Small intestine (tissue), 7 donors: ENCODE results near the gene SPPL2B. TPM values are rescaled to one million over a fixed set of nuclear protein-coding genes. Genes with fewer than 3 reads are reported as not detected.

ENCODE experiments used
- DNase-seq, 2 donors: peaks; one replicate each; pipeline versions ENCODE4 v3.0.0 to v3.0.0-alpha.2; 2013
- FAIRE-seq: peaks from 2 replicates; lab custom pipeline; 2012; peaks lifted over from hg19 to GRCh38; lab: Jason Lieb, UNC
- H3K27ac ChIP-seq, 3 donors: one replicate each; pipeline ENCODE4 v1.5.1; 2013; ENCODE audit warnings: low read length in 2 of 3, mild to moderate bottlenecking in 2 of 3, control low read depth in 1 of 3, inconsistent platforms in 1 of 3, low read depth in 1 of 3, moderate library complexity in 1 of 3
- H3K27me3 ChIP-seq, 3 donors: one replicate each; pipeline ENCODE4 v1.6.1; 2013; ENCODE audit warnings: low read length in 3 of 3, inconsistent platforms in 1 of 3; ENCODE audit not compliant: control insufficient read depth in 3 of 3, insufficient read depth in 3 of 3
- H3K36me3 ChIP-seq, 3 donors: one replicate each; pipeline ENCODE4 v1.6.1; 2013; ENCODE audit warnings: low read length in 3 of 3, inconsistent platforms in 1 of 3, low read depth in 1 of 3, mild to moderate bottlenecking in 1 of 3, moderate library complexity in 1 of 3; ENCODE audit not compliant: control insufficient read depth in 3 of 3, insufficient read depth in 2 of 3
- H3K4me1 ChIP-seq, 3 donors: one replicate each; pipeline ENCODE4 v1.6.1; 2013; ENCODE audit warnings: low read length in 2 of 3, inconsistent platforms in 1 of 3, low read depth in 1 of 3, mild to moderate bottlenecking in 1 of 3, moderate library complexity in 1 of 3; ENCODE audit not compliant: control insufficient read depth in 3 of 3, insufficient read depth in 2 of 3
- H3K4me3 ChIP-seq, 3 donors: one replicate each; pipeline ENCODE4 v1.5.1; 2013; ENCODE audit warnings: low read length in 3 of 3, control low read depth in 1 of 3, inconsistent platforms in 1 of 3, low read depth in 1 of 3, mild to moderate bottlenecking in 1 of 3, moderate library complexity in 1 of 3
- H3K9me3 ChIP-seq, 2 donors: one replicate each; pipeline ENCODE4 v1.6.1; 2013; ENCODE audit warnings: low read depth in 1 of 2, low read length in 1 of 2; ENCODE audit not compliant: control insufficient read depth in 2 of 2, insufficient read depth in 1 of 2
- WGBS, 3 donors: extraction: QIAGEN DNeasy Blood & Tissue Kit; methylation state at CpG; one replicate each; pipeline ENCODE4 v1.1.7; 2013; 5-methylcytosine and 5-hydroxymethylcytosine counted together
- polyA plus RNA-seq, 4 donors: library from polyadenylated mRNA; stranded (reverse) in 3 of 4; unstranded in 1 of 4; fragments of 200-250 nt in 3 of 4; fragments of 120-200 nt in 1 of 4; gene quantifications; one replicate each; pipeline versions ENCODE4 v1.2.1 to v1.2.3, GENCODE V29; 2013
- donor health status: healthy with polysubstance abuse.
- donor health status: control.
- donor health status: control.
- donor health status: Bipolar disorder and iron deficiency.
- donor health status: healthy.

The SPPL2B gene
- polyA plus RNA-seq, 4 donors, result 69.3 to 109 (median 78.2) TPM

DNA sequence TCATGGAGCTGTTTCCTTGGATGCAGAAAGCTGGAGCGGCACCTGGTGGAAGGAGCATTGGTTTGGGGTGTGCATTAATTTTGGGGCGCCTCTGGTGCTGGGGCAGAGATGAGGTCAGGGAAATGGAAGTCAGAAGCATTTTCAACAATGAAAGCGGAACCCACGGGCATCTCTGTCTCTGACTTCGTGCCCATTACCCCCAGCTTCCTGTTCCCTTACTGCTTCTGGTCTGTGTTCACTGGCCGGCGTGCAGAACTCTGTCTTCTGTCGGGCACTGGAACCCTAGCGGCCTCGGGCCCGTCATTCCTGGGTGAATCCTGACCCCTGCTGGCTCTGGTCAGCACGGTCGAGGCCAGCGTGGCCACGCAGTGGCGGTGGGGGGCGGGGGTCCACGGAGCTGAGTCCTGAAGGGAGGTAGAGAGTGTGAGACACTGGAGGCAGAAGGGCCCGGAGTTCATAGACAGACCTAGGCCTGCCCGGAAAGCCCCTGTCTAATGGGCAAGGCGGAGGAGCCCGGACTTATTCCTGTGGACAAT lies 12.6 kb upstream of the SPPL2B start:
- Histone ChIP-seq H3K27me3 (peaks cover 0 to 15% (median 6%) of the 10 kb centered on the region in 3 donors), H3K36me3 (peaks cover 0 to 10% (median 0%) of the 10 kb centered on the region in 3 donors), H3K4me1 (no peaks in the 10 kb centered on the region), H3K9me3 (peaks cover 0 to 16% of the 10 kb centered on the region in 2 donors), H3K4me3 (no peak overlapping the region), H3K27ac (no peak overlapping the region)
- peak; percentile 45 to 61 for DNase-seq
- FAIRE-seq, result no peak
- 35 to 49% (median 45%) methylated on average over 22 of the region's 22 CpGs for WGBS, 3 donors

DNA sequence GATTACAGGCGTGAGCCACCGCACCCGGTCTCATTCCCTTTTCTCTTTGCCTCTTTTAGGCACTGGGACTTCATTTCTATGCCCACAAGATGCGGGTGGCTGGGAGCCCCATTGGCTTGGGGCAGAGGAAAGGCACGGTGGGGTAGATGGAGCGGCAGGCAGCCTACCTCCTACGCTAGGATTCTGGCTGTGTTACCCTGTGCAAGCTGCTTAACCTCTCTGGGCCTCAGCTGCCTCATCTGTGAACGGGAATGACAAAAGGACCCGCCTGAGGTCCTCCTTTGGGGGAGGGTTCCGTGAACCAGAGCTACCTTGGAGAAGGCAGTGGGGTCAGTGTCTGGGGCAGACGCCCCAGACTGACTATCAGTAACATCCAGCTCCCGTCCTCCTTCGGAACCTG lies 11.2 kb upstream of the SPPL2B start:
- Histone ChIP-seq H3K4me1 (no peaks in the 10 kb centered on the region), H3K36me3 (peaks cover 0 to 23% (median 3%) of the 10 kb centered on the region in 3 donors), H3K27me3 (peaks cover 0 to 12% (median 5%) of the 10 kb centered on the region in 3 donors), H3K4me3 (no peak overlapping the region), H3K9me3 (peaks cover 0 to 16% of the 10 kb centered on the region in 2 donors), H3K27ac (no peak overlapping the region)
- DNase-seq (no peak), FAIRE-seq (no peak)
- WGBS, 3 donors, result 89 to 94% (median 93%) methylated on average over 13 of the region's 13 CpGs

DNA sequence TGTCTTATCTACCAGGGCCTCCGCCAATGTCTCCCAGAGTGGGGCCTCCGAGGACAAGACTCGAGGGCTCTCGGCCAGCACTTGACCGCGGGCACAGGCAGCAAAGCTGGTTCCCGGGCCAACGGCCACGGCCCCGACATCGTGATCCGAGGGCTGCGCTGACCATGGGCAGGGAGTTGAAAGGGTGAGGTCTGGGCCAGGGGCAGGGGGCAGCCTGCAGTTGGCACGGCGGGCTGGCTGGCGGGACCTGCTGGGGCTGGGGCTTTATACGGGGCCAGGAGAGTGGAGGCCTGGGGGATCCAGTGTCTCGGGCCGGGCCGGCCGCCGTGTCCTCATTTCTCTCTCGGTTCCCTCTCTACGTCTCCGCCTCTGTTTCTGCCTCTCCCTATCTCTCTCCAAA lies 10.7 kb upstream of the SPPL2B start:
- Histone ChIP-seq H3K4me1 (no peaks in the 10 kb centered on the region), H3K27me3 (peaks cover 0 to 7% (median 1%) of the 10 kb centered on the region in 3 donors), H3K9me3 (peaks cover 0 to 16% of the 10 kb centered on the region in 2 donors), H3K27ac (no peak overlapping the region), H3K36me3 (peaks cover 0 to 27% (median 5%) of the 10 kb centered on the region in 3 donors), H3K4me3 (no peak overlapping the region)
- DNase-seq (no peak), FAIRE-seq (no peak)
- 84 to 94% (median 84%) methylated on average over 24 to 25 of the region's 25 CpGs for WGBS, 3 donors

DNA sequence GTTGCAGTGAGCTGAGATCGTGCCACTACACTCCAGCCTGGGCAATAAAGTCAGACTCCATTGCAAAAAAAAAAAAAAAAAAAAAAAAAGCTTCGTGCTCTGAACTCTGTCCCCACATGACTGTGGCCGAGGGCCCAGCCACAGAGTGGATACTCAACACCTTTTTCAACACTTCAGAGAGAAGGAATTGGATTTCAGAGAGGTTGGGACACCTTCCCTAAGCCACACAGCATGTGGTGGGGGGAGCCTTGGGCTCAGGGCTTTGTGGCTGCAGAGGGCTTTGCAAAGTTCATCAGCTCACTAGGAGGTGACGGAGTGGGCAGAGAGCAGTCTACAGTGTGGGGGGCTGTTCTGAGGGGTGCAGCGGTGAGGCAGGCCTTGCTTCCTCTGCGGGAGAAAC lies 9.6 kb upstream of the SPPL2B start:
- Histone ChIP-seq H3K27ac (no peak overlapping the region), H3K4me1 (no peaks in the 10 kb centered on the region), H3K36me3 (peaks cover 0 to 39% (median 11%) of the 10 kb centered on the region in 3 donors), H3K27me3 (peaks cover 0 to 1% (median 0%) of the 10 kb centered on the region in 3 donors), H3K9me3 (peaks cover 0 to 16% of the 10 kb centered on the region in 2 donors), H3K4me3 (no peak overlapping the region)
- FAIRE-seq (no peak), DNase-seq (no peak)
- 48 to 79% (median 73%) methylated on average over 6 of the region's 6 CpGs for WGBS, 3 donors

DNA sequence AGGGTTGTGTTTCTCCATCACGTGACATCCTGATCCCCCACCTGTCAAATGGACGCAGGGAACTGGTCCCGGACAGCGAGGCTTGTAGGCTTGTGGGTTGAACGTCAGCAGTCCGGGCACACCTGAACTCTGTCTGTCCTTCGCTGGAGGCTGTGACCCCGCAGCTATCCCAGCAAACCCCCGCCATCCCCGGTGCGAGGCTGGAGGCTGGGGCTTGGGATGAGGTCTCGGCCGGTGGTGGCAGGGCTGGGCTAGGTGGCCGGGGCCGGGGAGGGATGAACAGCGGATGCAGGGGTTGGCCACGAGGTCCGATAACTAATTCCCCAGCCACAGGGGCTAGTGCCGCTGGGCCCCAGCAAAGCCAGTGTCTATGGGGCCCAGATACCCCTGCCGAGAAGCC lies 8.9 kb upstream of the SPPL2B start:
- Histone ChIP-seq H3K4me3 (no peak overlapping the region), H3K4me1 (no peaks in the 10 kb centered on the region), H3K27me3 (peaks cover 0 to 1% (median 0%) of the 10 kb centered on the region in 3 donors), H3K36me3 (peaks cover 0 to 45% (median 13%) of the 10 kb centered on the region in 3 donors), H3K9me3 (peaks cover 0 to 14% of the 10 kb centered on the region in 2 donors), H3K27ac (no peak overlapping the region)
- FAIRE-seq (no peak), DNase-seq (no peak)
- WGBS, 3 donors, result 91 to 93% (median 92%) methylated on average over 19 to 20 of the region's 20 CpGs

DNA sequence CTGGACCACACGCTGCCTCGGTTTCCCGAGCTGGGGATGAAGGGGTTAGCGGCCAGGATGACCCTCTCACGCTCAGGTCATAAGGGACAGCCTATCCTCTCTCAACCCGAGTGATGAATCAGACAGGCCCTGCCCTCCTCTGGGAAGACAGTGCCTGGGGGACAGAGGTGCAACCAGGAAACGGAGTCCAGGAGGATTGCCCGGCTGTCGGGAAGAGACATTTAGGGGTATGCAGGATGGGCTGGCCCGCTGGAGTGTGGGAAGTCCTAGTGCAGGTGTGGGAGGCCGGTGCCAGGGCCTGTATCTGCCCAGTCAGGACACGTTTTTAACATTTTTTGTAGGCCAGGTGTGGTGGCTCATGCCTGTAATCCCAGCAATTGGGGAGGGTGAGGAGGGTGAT lies 8.4 kb upstream of the SPPL2B start:
- no peak for DNase-seq
- H3K27me3 ChIP-seq, result no peaks in the 10 kb centered on the region
- H3K9me3 ChIP-seq, result peaks cover 0 to 9% of the 10 kb centered on the region in 2 donors
- H3K4me1 ChIP-seq, result no peaks in the 10 kb centered on the region
- WGBS, 3 donors, result 73 to 78% (median 78%) methylated on average over 12 of the region's 12 CpGs
- FAIRE-seq, result no peak
- H3K36me3 ChIP-seq, result peaks cover 0 to 50% (median 13%) of the 10 kb centered on the region in 3 donors
- no peak overlapping the region for H3K27ac ChIP-seq
- no peak overlapping the region for H3K4me3 ChIP-seq

DNA sequence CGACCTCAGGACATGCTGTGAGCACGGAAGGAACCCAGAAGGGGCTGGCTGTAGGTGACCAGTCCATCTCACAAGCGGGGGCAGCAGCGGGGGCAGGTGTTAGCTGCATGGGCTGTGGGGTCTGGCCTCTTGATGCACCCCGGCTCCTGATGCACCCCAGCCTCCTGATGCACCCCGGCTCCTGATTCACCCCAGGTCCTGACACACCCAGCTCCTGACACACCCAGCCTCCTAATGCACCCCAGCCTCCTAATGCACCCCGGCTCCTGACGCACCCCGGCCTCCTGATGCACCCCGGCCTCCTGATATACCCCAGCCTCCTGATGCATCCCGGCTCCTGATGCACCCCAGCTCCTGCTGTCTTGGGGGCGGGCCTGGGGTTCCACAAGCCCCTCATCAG lies 7.5 kb upstream of the SPPL2B start:
- 73 to 85% (median 76%) methylated on average over 11 to 12 of the region's 12 CpGs for WGBS, 3 donors
- Histone ChIP-seq H3K27ac (no peak overlapping the region), H3K4me3 (no peak overlapping the region), H3K27me3 (no peaks in the 10 kb centered on the region), H3K36me3 (peaks cover 2 to 59% (median 13%) of the 10 kb centered on the region in 3 donors), H3K4me1 (no peaks in the 10 kb centered on the region), H3K9me3 (no peaks in the 10 kb centered on the region)
- FAIRE-seq (no peak), DNase-seq (no peak)

DNA sequence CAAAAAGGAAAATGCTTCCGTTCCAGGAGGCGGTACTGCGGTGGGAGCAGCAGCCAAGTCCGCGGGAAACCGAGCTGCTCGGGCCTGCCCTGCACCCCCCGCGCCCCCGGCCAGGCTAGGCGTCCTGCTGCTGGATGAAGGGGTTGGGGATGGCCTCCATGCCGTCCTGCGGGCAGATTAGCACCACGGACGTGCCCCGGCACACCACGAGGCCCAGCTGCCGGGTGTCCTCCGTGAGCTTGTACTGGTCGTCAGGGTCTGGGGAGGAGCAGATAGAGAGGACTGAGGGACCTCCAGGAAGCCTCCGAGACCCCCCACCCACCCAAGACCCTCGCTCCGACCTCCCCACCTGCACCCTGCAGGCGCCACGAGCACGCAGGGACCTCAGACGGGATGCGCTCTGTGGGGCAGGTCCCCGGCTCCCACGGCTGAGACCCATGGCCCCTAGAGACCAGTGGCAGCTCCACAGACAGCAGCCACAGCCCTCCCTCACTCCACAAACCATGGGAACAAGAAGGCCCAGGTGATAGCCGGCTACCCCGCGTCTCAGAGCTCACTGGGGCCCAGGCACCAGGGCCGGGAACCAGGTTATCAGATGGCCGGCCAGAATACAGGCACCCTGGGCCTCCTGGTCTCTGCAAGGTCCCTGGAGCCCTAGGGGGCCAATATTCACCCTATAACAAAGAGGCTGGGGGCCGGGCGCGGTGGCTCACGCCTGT lies 6.8 kb upstream of the SPPL2B start:
- Histone ChIP-seq H3K36me3 (peaks cover 3 to 66% (median 13%) of the 10 kb centered on the region in 3 donors), H3K4me1 (peaks cover 0 to 1% (median 0%) of the 10 kb centered on the region in 3 donors), H3K27ac (no peak overlapping the region), H3K9me3 (no peaks in the 10 kb centered on the region), H3K27me3 (no peaks in the 10 kb centered on the region), H3K4me3 (no peak overlapping the region)
- no peak for FAIRE-seq
- WGBS, 3 donors, result 89 to 91% (median 90%) methylated on average over 36 to 39 of the region's 39 CpGs
- DNase-seq, result no peak
